Spleen (tissue), 7 donors: ENCODE results near the gene ABHD12.

Experiments
- CTCF ChIP-seq, 11 experiments: fragments of 200-600 bp in 7 of 11; fragments of 450-650 bp in 4 of 11; sonication (generic) in 4 of 11; IDR thresholded peaks in 8 of 11; conservative IDR thresholded peaks in 3 of 11; 1 replicate in 7 of 11; 2 replicates in 4 of 11; pipeline versions ENCODE4 v1.4.0 to v1.8.0; 2016 to 2021; ENCODE audit warnings: antibody characterized with exemption in 11 of 11, inconsistent platforms in 4 of 11, mild to moderate bottlenecking in 1 of 11
- POLR2A ChIP-seq, 3 donors: fragments of 450-650 bp; IDR thresholded peaks; one replicate each; pipeline ENCODE4 v1.5.1; 2017; ENCODE audit warnings: antibody characterized with exemption in 3 of 3, mild to moderate bottlenecking in 1 of 3
- donor health status: DM: no; HTN: no; CAD: no; lungs with moderate emphysema.
- donor health status: DM: no; HTN: no; CAD: no.
- donor health status: DM: no; HTN: no; CAD: no.

GRCh38 chr20:25422032-25422431 lies 31.4 kb upstream of the ABHD12 start:
- TF ChIP-seq CTCF (IDR thresholded peaks at IDR 0.05 in 8 of 11, conservative IDR thresholded peaks at IDR 0.05 in 3 of 11) (no peak), POLR2A (IDR thresholded peaks at IDR 0.05) (no peak)
